Nucleus accumbens (tissue), 56 donors: ENCODE measurements around the gene TMCO2.

Experiments
- DNase-seq, 56 donors: peaks; one replicate each; lab custom pipeline; 2025; lab: John Stamatoyannopoulos, UW

The TMCO2 gene

GRCh38 chr1:40257313-40257687 lies 9.6 kb downstream of the TMCO2 start:
- peak in 10 of 56 donors; percentile 25 to 64 (median 46) for DNase-seq

GRCh38 chr1:40257688-40258444 lies 10.1 kb downstream of the TMCO2 start, which contains the start of gene ZMPSTE24:
ZMPSTE24 (plus strand) TSS chr1:40258236; CDS start chr1:40258272, 36 bp downstream.
- peak; percentile 31 to 98 (median 95) for DNase-seq

GRCh38 chr1:40258445-40258769 lies 10.7 kb downstream of the TMCO2 start:
- DNase-seq = peak in 3 of 56 donors; percentile 26 to 45 (median 41)

- no peak for DNase-seq
Measured at GRCh38 chr1:40264354-40264781, 16.6 kb downstream of the TMCO2 start.

- no peak for DNase-seq
Measured at GRCh38 chr1:40265298-40265697, 17.6 kb downstream of the TMCO2 start.

- DNase-seq = no peak
Measured at GRCh38 chr1:40265919-40266318, 18.2 kb downstream of the TMCO2 start.

DNA sequence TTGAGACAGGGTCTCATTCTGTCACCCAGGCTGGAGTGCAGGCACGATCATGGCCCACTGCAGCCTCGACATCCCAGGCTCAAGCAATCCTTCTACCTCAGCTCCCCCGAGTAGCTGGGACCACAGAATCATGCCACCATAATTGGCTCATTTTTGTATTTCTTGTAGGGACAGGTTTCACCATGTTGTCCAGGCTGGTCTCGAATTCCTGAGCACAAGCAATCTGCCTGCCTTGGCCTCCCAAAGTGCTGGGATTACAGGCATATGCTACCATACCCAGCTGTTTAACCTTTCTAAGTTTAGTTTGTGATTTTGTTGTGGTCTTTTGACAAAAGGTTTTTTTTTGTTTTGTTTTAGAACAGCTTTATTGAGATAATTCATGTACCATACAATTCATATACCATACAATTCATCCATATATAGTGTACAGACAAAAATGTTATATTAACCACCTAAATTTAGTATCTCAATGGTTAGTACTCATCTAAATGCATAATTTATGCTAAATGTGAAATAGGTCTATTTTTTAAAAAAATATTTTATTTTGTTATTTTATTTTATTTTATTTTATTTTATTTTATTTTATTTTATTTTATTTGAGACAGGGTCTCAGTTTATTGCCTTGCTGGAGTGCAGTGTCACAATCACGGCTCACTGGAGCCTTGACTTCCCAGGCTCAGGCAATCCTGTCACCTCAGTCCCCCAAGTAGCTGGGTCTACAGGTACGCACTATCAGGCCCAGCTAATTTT lies 19.2 kb downstream of the TMCO2 start:
- no peak for DNase-seq

GRCh38 chr1:40267767-40268187 lies 20.0 kb downstream of the TMCO2 start:
- DNase-seq = no peak

DNA sequence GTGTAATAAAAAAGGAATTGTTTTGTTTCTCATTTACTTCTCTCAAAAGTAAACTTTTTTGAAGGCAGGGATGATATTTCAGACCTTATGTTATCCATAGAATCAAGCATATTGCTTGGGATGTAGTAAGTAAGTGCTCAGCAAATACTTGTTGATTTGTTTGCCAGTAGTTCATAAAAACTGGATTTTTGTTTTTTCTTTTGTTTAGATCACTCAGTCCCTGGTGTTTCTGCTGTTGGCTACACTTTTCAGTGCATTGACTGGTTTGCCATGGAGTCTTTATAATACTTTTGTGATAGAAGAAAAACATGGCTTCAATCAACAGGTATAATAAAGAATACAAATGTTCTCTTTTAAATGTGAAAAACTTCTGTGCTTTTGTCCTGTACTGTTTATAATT lies 20.5 kb downstream of the TMCO2 start:
- no peak for DNase-seq

DNA sequence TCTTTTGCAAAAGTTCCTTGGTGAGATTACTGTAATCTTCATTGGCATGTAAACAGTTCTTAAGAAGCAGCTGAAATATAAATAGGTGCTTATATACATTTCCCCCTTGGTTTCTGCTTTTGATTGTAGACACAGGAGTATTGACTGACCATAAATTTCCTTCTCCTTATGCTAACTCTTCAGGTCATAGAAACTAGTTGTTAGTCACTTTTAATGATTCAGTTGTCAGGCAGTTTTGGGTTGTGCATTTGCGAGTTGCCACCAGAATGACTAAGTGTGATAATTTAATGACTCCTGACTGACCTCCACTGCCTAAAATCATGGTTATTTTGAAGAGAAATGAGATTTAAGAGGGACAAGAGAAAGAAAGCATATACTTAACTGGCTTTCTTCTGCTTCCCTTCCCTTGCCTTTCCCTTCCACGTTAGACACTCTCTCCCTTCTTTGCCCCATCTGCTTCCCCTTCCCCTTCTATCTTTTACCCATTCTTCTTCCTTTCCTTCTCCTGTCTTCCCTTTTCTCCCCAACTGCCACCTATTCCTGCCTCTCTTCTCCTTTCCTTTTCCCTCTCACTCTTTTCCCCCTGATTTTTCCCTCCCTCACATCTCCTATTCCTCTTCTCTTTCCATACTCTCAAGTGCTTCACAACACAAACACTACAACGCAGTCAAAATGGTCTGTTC lies 22.6 kb downstream of the TMCO2 start:
- DNase-seq = no peak

DNA sequence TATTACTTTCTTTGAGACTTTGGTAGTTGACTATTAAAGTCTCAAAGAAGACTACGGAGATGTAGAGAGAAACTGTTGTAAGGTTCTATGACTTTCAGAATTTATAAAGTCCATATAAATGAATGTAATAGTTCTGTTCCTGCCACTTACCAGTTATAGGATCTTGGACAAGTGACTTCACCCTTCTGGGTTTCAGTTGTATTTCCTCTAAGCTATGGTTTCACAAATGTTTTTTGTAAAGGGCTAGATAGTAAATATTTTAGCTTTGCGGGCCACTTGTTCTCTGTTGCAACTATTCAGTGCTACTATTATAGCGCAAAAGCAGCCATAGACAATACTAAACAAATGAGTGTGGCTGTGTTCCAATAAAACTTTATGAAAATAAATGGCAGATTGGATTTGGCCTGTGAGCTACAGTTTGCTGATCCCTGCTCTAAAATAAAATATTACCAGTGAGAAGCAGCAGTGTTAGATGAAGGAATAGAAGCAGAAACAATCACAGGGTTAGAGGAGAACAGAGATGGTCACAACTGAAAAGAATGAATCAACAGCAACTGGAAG lies 25.0 kb downstream of the TMCO2 start:
- DNase-seq = no peak

DNA sequence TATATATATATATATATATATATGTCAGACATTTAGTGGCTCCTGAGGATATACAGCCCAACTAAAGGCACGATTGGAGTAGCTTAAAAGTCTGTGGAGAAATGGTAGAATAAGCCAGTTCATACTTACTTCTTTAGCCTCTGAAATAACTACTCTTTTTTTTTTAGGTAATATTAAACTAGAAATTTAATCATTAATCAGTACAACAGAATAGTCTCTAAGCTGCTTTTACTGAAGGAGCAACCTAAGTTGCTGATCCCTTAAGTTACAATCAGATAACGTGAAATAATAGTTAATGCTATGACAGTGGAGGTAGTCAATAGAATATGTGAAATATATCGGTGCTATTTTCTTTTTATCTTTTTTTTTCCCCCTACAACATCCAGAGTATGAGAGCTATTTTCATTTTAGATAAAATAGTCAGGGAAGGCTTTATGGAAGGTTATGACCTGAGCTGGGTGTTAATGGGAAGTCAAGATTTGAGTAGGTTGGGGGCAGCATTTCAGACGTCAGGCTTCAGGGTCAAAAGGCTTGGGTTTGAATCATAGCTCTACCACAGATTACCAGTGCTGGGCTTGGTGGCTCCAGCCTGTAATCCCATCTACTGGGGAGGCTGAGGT lies 25.9 kb downstream of the TMCO2 start:
- DNase-seq = no peak

- no peak for DNase-seq
Measured at GRCh38 chr1:40274331-40274730, 26.6 kb downstream of the TMCO2 start.

DNA sequence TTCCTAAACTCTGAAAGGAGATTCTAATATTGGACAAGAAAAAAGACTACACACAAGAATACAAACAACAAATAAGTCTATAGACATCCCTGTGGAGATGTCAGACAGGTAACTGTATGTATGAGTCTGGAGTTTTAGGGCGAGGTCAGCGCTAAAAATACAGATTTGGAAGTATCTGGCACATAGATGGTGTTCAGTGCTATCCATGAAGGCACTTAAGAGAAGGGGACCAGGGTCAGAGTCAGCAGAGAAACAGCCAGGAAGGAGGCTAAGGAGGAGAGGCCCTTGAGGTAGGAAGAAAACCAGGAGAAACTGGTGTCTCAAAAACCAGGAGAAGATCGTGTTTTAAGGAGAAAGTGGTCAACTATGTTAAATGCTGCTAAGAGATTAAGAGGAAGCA lies 28.4 kb downstream of the TMCO2 start:
- DNase-seq = no peak

DNA sequence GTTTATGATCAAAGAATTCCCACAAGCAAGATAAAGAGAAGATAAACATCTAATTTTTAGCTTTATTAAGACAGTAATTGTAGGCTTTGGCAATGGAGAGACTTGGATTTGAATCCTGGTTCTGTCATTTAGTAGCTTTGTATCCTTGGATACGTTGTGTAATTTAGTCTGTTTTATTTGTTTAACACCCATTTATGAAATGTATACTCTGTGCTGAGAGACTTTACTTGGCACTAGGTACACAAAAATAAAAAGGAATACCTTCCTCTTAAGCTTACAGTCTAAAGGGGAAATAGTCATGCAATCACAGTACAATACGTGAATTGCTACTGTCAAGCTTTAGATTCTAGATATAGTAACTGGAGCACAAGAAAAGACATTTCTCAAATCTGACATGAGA lies 34.1 kb downstream of the TMCO2 start:
- DNase-seq = no peak

DNA sequence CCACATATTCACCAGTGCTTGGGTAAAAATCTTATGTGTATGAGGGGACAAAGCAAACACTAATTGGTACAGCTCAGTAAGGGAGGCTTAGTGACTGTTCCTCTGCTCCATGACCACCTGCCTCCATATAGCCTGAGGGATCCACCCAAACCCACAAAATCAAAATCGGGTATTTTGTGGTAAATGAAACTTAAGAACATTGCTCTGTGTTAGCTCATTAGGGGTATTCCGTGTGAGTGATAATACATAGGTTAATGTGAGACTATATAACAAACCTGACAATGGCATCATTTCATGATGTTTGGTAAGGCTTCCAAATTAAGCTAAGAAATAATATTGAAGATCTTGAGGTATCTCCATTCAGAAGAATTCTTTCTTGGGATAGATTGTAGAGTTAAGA lies 43.6 kb downstream of the TMCO2 start:
- DNase-seq = no peak

- DNase-seq = no peak
Measured at GRCh38 chr1:40299366-40300248, 51.9 kb downstream of the TMCO2 start.

DNA sequence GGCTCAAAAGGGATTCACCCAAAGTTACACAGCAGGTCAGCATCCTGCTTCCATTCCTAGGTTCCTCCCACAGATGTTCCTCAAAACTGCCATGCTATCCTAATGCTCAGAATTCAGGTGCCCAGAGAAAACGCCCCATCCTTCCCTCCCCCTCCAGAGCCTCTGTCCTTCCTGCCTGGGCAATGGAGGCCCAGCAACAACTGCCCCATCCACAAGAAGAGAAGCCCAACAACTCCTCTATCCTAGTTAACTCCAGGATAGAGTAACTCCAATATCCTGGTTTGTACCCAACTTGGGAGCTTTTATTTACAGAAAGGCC lies 52.5 kb downstream of the TMCO2 start:
- no peak for DNase-seq

GRCh38 chr1:40300651-40301050 lies 52.9 kb downstream of the TMCO2 start:
- no peak for DNase-seq

- DNase-seq = no peak
Measured at GRCh38 chr1:40301066-40301465, 53.3 kb downstream of the TMCO2 start.
